22Rv1 (cell line): ENCODE data around the gene LRR1.

Experiments used
- ZFX ChIP-seq: fragments of 450-650 bp; IDR thresholded peaks from 2 replicates; pipeline ENCODE4 v1.6.1; 2017; ENCODE audit warnings: antibody characterized with exemption, borderline replicate concordance
- TF ChIP-seq, protein P1 (sequence below): fragments of 450-650 bp; IDR thresholded peaks from 2 replicates; pipeline ENCODE4 v1.5.1; 2017; ENCODE audit warnings: mild to moderate bottlenecking

- TF ChIP-seq, protein P1, sequence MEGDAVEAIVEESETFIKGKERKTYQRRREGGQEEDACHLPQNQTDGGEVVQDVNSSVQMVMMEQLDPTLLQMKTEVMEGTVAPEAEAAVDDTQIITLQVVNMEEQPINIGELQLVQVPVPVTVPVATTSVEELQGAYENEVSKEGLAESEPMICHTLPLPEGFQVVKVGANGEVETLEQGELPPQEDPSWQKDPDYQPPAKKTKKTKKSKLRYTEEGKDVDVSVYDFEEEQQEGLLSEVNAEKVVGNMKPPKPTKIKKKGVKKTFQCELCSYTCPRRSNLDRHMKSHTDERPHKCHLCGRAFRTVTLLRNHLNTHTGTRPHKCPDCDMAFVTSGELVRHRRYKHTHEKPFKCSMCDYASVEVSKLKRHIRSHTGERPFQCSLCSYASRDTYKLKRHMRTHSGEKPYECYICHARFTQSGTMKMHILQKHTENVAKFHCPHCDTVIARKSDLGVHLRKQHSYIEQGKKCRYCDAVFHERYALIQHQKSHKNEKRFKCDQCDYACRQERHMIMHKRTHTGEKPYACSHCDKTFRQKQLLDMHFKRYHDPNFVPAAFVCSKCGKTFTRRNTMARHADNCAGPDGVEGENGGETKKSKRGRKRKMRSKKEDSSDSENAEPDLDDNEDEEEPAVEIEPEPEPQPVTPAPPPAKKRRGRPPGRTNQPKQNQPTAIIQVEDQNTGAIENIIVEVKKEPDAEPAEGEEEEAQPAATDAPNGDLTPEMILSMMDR, result no peak
- TF ChIP-seq ZFX, result no peak
Observed at GRCh38 chr14:49549446-49549845, 49.3 kb upstream of the LRR1 start.
